ENCODE measurements around the gene ADRA2C. TPM values are rescaled to one million over a fixed set of nuclear protein-coding genes. Genes with fewer than 3 reads are reported as not detected.

Gene ADRA2C
- total RNA-seq, 2 experiments from 2014 or later: not detected

- POLR2A ChIA-PET: no interaction called here
Observed at GRCh38 chr4:3753726-3754412, 12.3 kb upstream of the ADRA2C start.

DNA sequence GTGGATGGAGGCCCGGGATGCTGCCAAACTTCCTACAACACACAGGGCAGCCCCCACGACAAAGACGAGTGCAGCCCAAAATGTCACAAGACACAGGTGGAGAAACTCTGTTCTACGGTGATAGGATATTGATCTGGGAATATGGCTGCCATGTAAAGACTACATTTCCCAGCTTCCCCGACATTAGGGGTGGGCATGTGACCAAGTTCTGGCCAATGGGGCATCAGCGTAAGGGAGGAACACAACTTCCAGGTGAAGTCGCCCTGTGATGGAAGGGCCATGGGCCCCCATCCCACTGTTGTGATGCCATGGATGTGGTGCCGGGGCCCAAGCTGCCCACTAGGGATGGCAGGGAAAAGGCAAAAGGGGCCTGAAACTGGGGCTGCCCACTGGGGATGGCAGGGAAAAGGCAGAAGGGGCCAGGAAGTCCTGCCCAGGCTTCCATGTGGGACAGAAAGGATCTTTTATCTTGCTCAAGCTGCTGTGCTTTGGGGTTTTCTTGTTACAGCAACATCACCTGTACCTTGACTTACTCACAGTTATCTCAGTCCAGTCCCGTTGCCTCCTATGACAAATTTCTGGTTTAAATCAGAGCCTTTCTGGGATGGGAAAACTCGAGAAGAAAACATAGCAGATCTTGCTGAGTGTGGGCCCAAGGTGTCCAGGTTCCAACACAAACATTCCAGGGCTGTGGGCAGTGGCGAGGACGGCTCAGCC is 9.7 kb upstream of the ADRA2C start:
- CTCF ChIA-PET: interaction anchor here (0.6 kb wide), 1 partner anchor 172 kb away, joined by 3 read pairs; no protein-coding TSS in a partner anchor
- POLR2A ChIA-PET: no interaction called here

More at GRCh38 chr4:3753726-3754412, 12.3 kb upstream of the ADRA2C start:
- CTCF ChIA-PET: no interaction called here

DNA sequence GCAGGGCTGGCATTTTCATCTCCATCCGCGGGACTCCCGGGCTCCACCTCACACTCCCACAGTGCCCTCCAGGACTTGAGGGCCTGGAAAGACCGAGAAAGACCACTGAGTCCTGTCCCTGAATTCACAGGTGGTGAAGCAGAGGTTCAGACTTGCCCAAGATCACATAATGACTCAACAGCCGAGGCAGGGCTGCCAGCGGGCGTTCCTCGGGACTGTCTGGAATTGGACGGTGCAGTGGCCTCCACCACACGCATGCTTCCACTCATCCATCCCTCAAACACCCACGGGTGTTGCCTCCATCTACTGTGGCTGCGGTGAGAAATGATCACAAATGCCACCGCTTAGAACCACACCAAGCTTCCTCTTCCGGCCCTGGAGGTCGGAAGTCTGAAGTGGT is 6.9 kb upstream of the ADRA2C start:
- POLR2A ChIA-PET: no interaction called here
- CTCF ChIA-PET: no interaction called here

- ChIA-PET CTCF (no interaction called here), POLR2A (no interaction called here)
Observed at GRCh38 chr4:3760346-3760745, 5.8 kb upstream of the ADRA2C start.

GRCh38 chr4:3760841-3761240 is 5.3 kb upstream of the ADRA2C start:
- CTCF ChIA-PET: no interaction called here
- POLR2A ChIA-PET: no interaction called here

DNA sequence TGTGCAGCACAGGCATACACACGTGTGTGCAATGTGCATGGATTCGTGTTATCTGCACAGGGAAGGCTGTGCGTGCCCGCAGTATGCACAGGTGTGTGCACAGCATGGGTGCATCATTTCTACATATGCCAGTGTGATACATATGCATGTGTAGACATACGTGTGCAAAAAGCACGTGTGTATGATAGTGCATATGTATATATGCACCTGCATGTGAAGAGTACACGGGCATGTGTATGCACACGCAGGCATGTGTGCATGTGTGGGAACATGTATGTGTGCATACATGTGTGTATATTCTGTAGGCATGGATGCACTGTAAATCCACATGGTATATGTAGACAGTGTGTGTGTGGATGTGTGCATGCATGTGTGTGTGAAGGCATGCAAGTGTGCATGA is 3.9 kb upstream of the ADRA2C start:
- CTCF ChIA-PET: no interaction called here
- POLR2A ChIA-PET: no interaction called here

GRCh38 chr4:3762753-3763549 is 3.2 kb upstream of the ADRA2C start:
- ChIA-PET CTCF (no interaction called here), POLR2A (no interaction called here)

GRCh38 chr4:3765271-3766035 is 732 bp upstream of the ADRA2C start:
- ChIA-PET POLR2A (no interaction called here), CTCF (no interaction called here)

DNA sequence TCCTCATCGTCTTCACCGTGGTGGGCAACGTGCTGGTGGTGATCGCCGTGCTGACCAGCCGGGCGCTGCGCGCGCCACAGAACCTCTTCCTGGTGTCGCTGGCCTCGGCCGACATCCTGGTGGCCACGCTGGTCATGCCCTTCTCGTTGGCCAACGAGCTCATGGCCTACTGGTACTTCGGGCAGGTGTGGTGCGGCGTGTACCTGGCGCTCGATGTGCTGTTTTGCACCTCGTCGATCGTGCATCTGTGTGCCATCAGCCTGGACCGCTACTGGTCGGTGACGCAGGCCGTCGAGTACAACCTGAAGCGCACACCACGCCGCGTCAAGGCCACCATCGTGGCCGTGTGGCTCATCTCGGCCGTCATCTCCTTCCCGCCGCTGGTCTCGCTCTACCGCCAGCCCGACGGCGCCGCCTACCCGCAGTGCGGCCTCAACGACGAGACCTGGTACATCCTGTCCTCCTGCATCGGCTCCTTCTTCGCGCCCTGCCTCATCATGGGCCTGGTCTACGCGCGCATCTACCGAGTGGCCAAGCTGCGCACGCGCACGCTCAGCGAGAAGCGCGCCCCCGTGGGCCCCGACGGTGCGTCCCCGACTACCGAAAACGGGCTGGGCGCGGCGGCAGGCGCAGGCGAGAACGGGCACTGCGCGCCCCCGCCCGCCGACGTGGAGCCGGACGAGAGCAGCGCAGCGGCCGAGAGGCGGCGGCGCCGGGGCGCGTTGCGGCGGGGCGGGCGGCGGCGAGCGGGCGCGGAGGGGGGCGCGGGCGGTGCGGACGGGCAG is 792 bp downstream of the ADRA2C start:
- CTCF ChIA-PET: interaction anchor here (1.0 kb wide), 1 partner anchor 114 kb away, joined by 5 read pairs; no protein-coding TSS in a partner anchor
- POLR2A ChIA-PET: no interaction called here

DNA sequence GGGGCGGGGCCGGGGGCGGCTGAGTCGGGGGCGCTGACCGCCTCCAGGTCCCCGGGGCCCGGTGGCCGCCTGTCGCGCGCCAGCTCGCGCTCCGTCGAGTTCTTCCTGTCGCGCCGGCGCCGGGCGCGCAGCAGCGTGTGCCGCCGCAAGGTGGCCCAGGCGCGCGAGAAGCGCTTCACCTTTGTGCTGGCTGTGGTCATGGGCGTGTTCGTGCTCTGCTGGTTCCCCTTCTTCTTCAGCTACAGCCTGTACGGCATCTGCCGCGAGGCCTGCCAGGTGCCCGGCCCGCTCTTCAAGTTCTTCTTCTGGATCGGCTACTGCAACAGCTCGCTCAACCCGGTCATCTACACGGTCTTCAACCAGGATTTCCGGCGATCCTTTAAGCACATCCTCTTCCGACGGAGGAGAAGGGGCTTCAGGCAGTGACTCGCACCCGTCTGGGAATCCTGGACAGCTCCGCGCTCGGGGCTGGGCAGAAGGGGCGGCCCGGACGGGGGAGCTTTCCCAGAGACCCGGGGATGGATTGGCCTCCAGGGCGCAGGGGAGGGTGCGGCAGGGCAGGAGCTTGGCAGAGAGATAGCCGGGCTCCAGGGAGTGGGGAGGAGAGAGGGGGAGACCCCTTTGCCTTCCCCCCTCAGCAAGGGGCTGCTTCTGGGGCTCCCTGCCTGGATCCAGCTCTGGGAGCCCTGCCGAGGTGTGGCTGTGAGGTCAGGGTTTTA is 1.5 kb downstream of the ADRA2C start:
- ChIA-PET CTCF (interaction anchor here (0.7 to 1.0 kb wide), 2 partner anchors 14 to 113 kb away, joined by 3 to 5 read pairs; no protein-coding TSS in a partner anchor), POLR2A (no interaction called here)

- ChIA-PET CTCF (no interaction called here), POLR2A (no interaction called here)
Observed at GRCh38 chr4:3768842-3769641, 2.9 kb downstream of the ADRA2C start.

DNA sequence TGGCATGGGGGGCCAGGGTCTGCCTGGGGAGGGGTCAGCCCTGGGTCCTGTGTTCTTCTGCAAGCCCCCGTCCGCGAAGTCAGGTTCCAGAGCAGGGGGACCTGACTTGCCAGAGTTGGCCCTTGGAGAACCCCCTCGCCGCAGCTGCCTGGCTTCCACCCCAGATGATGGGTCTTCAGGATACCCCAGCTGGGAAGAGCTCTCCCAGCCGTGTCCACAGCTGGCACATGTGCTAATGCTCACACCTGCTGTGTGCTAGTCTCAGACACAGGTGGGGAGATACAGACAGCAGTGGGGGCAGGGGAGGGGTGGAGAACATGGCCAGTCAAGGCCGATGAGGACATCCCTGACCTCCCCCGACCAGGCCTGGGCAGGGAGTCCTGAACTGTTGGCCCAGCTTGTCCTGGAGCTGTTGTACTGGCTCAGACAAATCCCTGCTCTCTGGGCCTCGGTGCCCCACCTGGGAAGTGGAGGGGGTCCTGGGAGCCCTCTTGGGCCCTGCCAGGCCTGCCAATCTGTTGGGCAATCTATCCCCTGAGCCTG is 3.5 kb downstream of the ADRA2C start:
- POLR2A ChIA-PET: no interaction called here
- CTCF ChIA-PET: no interaction called here

GRCh38 chr4:3770323-3771163 is 4.4 kb downstream of the ADRA2C start:
- ChIA-PET CTCF (no interaction called here), POLR2A (no interaction called here)

GRCh38 chr4:3771164-3771809 is 5.1 kb downstream of the ADRA2C start:
- POLR2A ChIA-PET: no interaction called here
- CTCF ChIA-PET: no interaction called here

DNA sequence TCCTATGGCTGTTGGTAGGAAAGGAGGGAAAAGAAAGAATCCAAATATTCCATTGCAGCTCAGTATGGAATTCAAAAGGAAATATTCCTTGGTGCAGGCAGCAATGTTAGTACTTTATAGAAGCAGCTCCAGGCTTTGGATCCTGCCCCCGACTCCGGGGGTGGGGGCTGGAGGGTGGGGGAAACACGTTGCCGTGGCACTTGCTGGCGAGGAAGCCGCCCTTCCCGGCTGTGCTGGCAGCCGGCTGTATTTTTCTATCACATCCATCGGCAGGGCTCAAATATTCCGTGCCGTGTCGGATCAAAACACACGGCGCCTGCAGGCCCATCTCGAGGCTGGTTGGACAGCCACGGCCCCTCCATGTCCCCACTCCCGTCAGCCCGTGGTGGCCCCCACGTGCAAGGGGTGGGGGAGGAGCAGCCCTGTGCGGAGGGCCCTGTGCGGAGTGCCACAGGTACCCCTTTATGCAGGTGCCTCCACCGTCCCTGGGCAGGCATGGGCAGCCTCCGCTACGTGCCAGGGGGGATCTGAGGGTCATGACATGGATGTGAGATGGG is 5.8 kb downstream of the ADRA2C start:
- ChIA-PET POLR2A (no interaction called here), CTCF (no interaction called here)

DNA sequence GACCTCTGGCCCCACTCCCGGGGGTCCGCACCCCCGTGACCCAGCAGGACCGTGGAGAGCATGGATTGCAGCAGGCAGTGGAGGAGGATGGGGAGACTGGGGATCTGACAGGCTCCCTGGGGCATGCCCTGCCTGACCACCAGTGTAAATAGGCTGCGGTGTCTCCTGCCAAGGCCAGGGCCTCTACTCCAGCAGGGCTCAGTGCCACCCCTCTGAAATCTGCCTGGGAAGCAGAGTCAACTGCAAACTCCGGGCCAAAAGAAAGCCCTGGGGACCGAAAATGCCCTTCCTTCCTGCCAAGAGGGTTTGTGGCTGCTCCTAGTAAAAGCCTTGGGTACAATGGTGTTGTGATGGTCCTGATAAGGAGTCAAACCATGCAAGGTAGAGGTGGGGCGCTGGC is 6.4 kb downstream of the ADRA2C start:
- POLR2A ChIA-PET: no interaction called here
- CTCF ChIA-PET: no interaction called here

All from activated CD8-positive, alpha-beta memory T cell treated with anti-CD3 and anti-CD28 coated beads for 36 hours (primary cell).